Parietal lobe (tissue), 2 donors: ENCODE results near the gene MTHFD1L. TPM values are rescaled to one million over a fixed set of nuclear protein-coding genes. Genes with fewer than 3 reads are reported as not detected.

Source experiments
- small RNA-seq: library from RNA; depleted of rRNA; stranded (forward); fragments of <200 nt; gene quantifications from one replicate; pipeline ENCODE3, GENCODE V24; 2014; ENCODE audit warnings: low replicate concordance
- total RNA-seq: library from RNA; depleted of rRNA; stranded (reverse); fragments of >200 nt; gene quantifications from one replicate; pipeline ENCODE4 v1.2.3, GENCODE V29; 2014

Gene MTHFD1L
- 22.2 TPM for total RNA-seq

DNA sequence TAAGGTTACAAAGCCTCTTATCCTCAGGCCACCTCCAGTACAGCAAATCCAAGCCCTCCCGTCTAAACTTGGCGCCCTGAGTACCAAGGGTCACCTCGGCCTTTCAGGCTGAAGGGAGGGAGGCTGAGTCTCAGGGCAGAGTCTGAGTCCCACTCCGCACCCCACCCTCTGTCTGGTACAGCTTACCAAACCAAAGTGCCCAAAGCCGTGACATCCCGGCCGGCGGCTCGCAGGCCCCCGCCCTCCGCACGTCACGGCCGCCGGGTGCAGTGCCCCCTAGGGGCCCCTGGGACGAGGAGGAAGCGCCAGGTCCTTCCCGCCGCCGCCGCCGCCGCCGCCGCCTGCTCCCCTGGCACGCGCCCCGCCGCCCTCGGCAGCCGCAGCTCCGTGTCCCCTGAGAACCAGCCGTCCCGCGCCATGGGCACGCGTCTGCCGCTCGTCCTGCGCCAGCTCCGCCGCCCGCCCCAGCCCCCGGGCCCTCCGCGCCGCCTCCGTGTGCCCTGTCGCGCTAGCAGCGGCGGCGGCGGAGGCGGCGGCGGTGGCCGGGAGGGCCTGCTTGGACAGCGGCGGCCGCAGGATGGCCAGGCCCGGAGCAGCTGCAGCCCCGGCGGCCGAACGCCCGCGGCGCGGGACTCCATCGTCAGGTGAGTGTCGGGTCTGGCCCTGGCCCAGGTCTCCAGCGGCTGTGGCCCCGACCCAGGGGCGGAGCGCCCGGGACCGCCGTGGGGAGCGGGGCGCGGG is at the start of gene MTHFD1L:
Gene MTHFD1L, plus strand, starts transcription at position 297 of the 741 bp plus-strand sequence. Its CDS starts 121 bp downstream, at position 418.

Small RNA genes lying within 50 kb of the gene (small RNA-seq; reads per million reads assigned to genes)
- not detected for gene RNU6-302P
